Transverse colon (tissue), 4 donors: ENCODE data around the gene CPSF4L. TPM values are rescaled to one million over a fixed set of nuclear protein-coding genes. Genes with fewer than 3 reads are reported as not detected.
"Not testable (repeated sequence)": the region's sequence is repeated elsewhere in the genome, so short reads cannot be mapped to it uniquely, and the experiment has no call there.

ENCODE experiments used
- DNase-seq: peaks from one replicate; pipeline ENCODE4 v3.0.0-alpha.2; 2019
- H3K27ac ChIP-seq, 4 donors: fragments of 200-600 bp; sonication (generic); 2 replicates each; pipeline ENCODE4 v1.5.1; 2016 to 2018; ENCODE audit warnings: inconsistent platforms in 4 of 4
- H3K27me3 ChIP-seq: fragments of 200-600 bp; sonication (generic); 2 replicates; pipeline ENCODE4 v1.5.1; 2017; ENCODE audit warnings: inconsistent platforms
- H3K36me3 ChIP-seq, 4 donors: fragments of 200-600 bp; sonication (generic); 2 replicates each; pipeline ENCODE4 v1.5.1; 2017 to 2019; ENCODE audit warnings: inconsistent platforms in 4 of 4
- H3K4me1 ChIP-seq, 4 donors: fragments of 200-600 bp; sonication (generic); 2 replicates each; pipeline ENCODE4 v1.5.1; 2017 to 2020; ENCODE audit warnings: inconsistent platforms in 4 of 4
- H3K4me3 ChIP-seq, 4 donors: fragments of 200-600 bp; sonication (generic); 1 replicate in 1 of 4; 2 replicates in 3 of 4; pipeline versions ENCODE4 v1.5.1 to v1.6.1; 2017 to 2019; ENCODE audit warnings: inconsistent platforms in 4 of 4
- H3K9me3 ChIP-seq, 2 donors: fragments of 200-600 bp; sonication (generic); 2 replicates each; pipeline ENCODE4 v1.5.1; 2017 to 2019; ENCODE audit warnings: inconsistent platforms in 2 of 2
- EP300 ChIP-seq: sonication (generic); formaldehyde crosslinking; IDR thresholded peaks from one replicate; pipeline ENCODE4 v1.6.1; 2017; ENCODE audit warnings: antibody characterized with exemption, low read depth
- POLR2A ChIP-seq: fragments of 450-650 bp; IDR thresholded peaks from one replicate; pipeline ENCODE4 v1.6.1; 2016; ENCODE audit warnings: antibody characterized with exemption, mild to moderate bottlenecking, moderate library complexity
- POLR2AphosphoS5 ChIP-seq, 3 donors: sonication (generic); formaldehyde crosslinking; IDR thresholded peaks; one replicate each; pipeline ENCODE4 v1.6.1; 2016; ENCODE audit warnings: antibody characterized with exemption in 3 of 3
- WGBS, 2 donors: methylation state at CpG; one replicate each; pipeline ENCODE4 v1.1.5; 2018; ENCODE audit warnings: low coverage in 1 of 2; 5-methylcytosine and 5-hydroxymethylcytosine counted together
- in situ Hi-C, 4 donors: fragments of 200-750 bp; cut with MboI; loops; one replicate each; pipeline versions ENCODE4 v1.15.0 to v1.15.1; 2017; ENCODE audit warnings: low sequenced_read_pairs in 3 of 4, low pct_ligation_motif_present in 1 of 4, low pct_unique_long_range_greater_than_20kb in 1 of 4
- intact Hi-C: fragments of 100-400 bp; cut with DNase I; formaldehyde crosslinking; loops from one replicate; pipeline ENCODE4 v1.15.1; 2023; ENCODE audit warnings: low total_unique reads
- total RNA-seq, 4 donors: library from RNA; depleted of rRNA; stranded (reverse); fragments of >200 nt; gene quantifications; one replicate each; pipeline ENCODE4 v1.1.0, GENCODE V29; 2016
- TF ChIP-seq, protein P1 (sequence below), 5 experiments: fragments of 200-600 bp in 3 of 5; fragments of 450-650 bp in 2 of 5; sonication (generic) in 3 of 5; IDR thresholded peaks; 1 replicate in 2 of 5; 2 replicates in 3 of 5; pipeline ENCODE4 v1.5.1; 2016 to 2017; ENCODE audit warnings: antibody characterized with exemption in 5 of 5, inconsistent platforms in 3 of 5, mild to moderate bottlenecking in 2 of 5, moderate library complexity in 1 of 5

The CPSF4L gene
- total RNA-seq, 4 donors from 2014 or later, result not detected

DNA sequence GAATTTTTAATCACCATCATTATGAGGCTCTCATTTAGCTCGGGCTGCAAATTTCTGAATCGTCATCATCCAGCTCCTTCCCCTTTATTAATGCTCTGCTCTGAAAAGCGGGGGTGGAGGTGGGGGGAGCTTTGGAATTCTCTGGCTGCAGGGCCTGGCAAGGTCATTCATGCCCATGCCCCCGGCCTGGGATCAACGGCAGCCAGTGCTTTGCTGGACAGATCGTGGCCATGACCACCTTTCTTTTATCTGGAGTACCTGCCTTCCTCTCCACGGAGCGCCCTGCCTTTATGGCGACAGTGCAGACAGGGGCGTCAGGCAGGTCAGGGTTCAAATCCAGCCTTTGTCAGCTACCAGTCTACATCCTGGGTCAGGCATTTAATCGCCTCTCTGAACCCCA is 5.1 kb upstream of the CPSF4L start:
- no peak for DNase-seq
- intact Hi-C loops, result no loop called here
- 88 to 94% methylated on average over 3 to 11 of the region's 11 CpGs for WGBS, 2 donors
- Histone ChIP-seq H3K27me3 (no peaks in the 10 kb centered on the region), H3K4me1 (peaks cover 1 to 13% (median 12%) of the 10 kb centered on the region in 4 donors), H3K36me3 (no peaks in the 10 kb centered on the region), H3K27ac (no peak overlapping the region), H3K4me3 (no peak overlapping the region), H3K9me3 (no peaks in the 10 kb centered on the region)
- in situ Hi-C loops, result no loop called here
- no peak for TF ChIP-seq EP300
- TF ChIP-seq POLR2AphosphoS5 (IDR thresholded peaks at IDR 0.05), result no peak
- TF ChIP-seq, protein P1, sequence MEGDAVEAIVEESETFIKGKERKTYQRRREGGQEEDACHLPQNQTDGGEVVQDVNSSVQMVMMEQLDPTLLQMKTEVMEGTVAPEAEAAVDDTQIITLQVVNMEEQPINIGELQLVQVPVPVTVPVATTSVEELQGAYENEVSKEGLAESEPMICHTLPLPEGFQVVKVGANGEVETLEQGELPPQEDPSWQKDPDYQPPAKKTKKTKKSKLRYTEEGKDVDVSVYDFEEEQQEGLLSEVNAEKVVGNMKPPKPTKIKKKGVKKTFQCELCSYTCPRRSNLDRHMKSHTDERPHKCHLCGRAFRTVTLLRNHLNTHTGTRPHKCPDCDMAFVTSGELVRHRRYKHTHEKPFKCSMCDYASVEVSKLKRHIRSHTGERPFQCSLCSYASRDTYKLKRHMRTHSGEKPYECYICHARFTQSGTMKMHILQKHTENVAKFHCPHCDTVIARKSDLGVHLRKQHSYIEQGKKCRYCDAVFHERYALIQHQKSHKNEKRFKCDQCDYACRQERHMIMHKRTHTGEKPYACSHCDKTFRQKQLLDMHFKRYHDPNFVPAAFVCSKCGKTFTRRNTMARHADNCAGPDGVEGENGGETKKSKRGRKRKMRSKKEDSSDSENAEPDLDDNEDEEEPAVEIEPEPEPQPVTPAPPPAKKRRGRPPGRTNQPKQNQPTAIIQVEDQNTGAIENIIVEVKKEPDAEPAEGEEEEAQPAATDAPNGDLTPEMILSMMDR (IDR thresholded peaks at IDR 0.05), result no peak
- no peak for TF ChIP-seq POLR2A

DNA sequence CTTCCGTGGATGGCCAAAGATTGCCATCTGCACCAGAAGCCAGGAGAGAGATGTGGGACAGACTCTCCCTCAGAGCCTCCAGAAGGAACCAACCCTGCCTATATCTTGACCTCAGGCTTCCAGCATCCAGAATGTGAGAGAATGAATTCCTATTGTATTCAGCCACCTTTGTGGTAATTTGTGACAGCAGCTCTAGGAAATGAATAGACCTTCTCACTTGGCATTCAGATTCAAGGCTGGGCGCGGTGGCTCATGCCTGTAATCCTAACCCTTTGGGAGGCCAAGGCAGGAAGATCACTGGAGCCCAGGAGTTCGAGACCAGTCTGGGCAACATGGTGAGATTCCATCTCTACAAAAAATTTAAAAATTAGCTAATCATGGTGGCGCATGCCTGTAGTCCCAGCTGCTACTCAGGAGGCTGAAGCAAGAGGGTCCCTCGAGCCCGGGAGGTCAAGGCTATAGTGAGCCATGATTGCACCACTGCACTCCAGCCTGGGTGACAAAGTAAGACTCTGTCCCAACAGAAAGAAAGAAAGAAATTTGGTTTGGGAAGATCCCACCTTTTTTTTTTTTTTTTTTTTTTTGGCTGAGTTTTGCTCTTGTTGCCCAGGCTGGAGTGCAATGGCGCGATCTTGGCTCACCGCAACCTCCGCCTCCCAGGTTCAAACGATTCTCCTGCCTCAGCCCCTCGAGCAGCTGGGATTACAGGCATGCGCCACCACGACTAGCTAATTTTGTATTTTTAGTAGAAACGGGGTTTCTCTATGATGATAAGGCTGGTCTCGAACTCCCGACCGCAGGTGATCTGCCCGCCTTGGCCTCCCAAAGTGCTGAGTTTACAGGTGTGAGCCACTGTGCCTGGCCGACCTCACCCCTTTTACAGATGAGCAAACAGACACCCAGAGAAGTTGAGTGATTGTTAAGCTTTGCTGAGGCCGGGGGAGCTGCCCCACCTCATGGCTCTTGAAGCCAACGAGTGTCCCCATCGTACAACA is 4.3 kb upstream of the CPSF4L start:
- intact Hi-C loops (no loop called here), in situ Hi-C loops (no loop called here)
- no peak for DNase-seq
- H3K4me3 ChIP-seq, result no peak overlapping the region
- H3K27me3 ChIP-seq, result no peaks in the 10 kb centered on the region
- no peak overlapping the region for H3K27ac ChIP-seq
- 91 to 93% methylated on average over 13 to 24 of the region's 24 CpGs for WGBS, 2 donors
- H3K36me3 ChIP-seq, result no peaks in the 10 kb centered on the region
- H3K9me3 ChIP-seq, result no peaks in the 10 kb centered on the region
- TF ChIP-seq, protein P1 (IDR thresholded peaks at IDR 0.05), result no peak
- no peak for TF ChIP-seq POLR2AphosphoS5 (IDR thresholded peaks at IDR 0.05)
- peaks cover 4 to 19% (median 16%) of the 10 kb centered on the region in 4 donors for H3K4me1 ChIP-seq

DNA sequence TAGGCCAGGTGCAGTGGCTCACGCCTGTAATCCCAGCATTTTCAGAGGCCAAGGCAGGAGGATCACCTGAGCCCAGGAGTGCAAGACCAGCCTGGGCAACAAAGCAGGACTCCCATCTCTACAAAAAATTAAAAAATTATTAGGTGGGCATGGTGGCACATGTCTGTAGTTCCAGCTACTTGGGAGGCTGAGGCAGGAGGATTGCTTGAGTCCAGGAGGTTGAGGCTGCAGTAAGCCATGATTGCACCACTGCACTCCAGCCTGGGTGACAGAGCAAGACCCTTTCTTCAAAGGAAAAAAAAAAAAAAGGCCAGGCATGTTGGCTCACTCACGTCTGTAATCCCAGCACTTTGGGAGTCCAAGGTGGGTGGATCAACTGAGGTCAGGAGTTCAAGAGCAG is 2.8 kb upstream of the CPSF4L start:
- in situ Hi-C loops, H3K27ac ChIP-seq, DNase-seq, H3K4me3 ChIP-seq, H3K27me3 ChIP-seq, intact Hi-C loops, H3K36me3 ChIP-seq, H3K9me3 ChIP-seq: not testable (repeated sequence)
- 65% methylated on average over 2 of the region's 2 CpGs; no CpG with 5 or more reads in 1 of the 2 donors for WGBS, 2 donors
- H3K4me1 ChIP-seq, result peaks cover 4 to 19% (median 16%) of the 10 kb centered on the region in 4 donors

DNA sequence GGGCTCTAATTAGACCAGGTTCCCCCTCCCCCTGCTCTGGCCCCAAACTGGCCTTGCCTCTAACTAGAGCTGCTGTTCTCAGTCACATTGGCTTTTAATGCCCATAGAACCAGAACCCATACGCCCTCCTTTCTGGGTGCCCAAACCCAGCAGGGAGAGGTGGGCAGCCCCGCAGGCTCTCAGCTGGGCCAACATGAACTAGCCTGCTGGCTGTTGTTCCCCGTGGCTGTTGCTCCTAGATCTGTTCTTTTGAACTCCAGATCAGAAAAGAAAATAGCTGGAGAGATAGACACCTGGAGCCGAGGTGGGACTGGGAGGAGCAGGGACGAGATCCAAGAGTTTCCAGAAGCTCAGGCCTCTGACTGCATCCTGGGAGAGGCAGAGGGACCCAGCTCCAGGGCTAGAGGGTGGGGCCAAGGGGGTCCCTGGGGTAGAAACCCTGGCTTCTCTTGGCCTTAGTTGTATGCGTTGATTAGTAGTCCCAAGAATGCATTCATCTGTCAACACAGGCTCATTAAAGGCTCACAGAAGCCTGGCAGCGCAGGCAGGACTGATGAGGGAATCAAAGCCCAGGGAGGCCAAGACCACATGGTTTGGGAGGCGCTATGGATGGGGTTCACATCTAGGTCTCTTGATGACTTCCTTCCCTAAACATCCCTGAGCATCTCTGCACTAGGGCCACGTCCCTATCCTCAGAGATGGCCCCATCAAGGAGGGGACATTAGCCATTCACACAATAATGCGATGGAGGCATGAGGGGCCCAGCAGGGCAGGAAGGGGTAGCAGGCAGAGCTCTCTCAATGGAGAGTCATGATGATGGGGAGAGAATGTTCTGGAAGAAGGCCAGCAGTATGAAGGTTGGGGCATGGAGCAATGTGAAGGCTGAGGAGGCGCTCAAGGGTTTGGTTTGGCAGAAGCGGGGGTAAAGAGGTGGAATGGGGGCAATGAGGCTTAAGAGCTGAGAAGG is 1.3 kb upstream of the CPSF4L start:
- WGBS, 2 donors, result 62 to 89% methylated on average over 4 to 12 of the region's 12 CpGs
- intact Hi-C loops (no loop called here), in situ Hi-C loops (no loop called here)
- no peak for DNase-seq
- H3K27me3 ChIP-seq, result no peaks in the 10 kb centered on the region
- TF ChIP-seq, protein P1 (IDR thresholded peaks at IDR 0.05), result no peak
- no peak for TF ChIP-seq POLR2AphosphoS5 (IDR thresholded peaks at IDR 0.05)
- TF ChIP-seq POLR2A, result no peak
- no peak for TF ChIP-seq EP300
- H3K4me3 ChIP-seq, result no peak overlapping the region
- H3K27ac ChIP-seq, result peak overlapping the region; percentile 71 to 79 (median 76)
- no peaks in the 10 kb centered on the region for H3K36me3 ChIP-seq
- peaks cover 4 to 19% (median 16%) of the 10 kb centered on the region in 4 donors for H3K4me1 ChIP-seq
- H3K9me3 ChIP-seq, result no peaks in the 10 kb centered on the region
